K562 (cell line): Measurements from ENCODE around the gene DHX29. TPM values are rescaled to one million over a fixed set of nuclear protein-coding genes. Genes with fewer than 3 reads are reported as not detected.

ENCODE experiments used
- ATAC-seq: fragments of 200-7000 bp; cut with Tn5 transposase; 3 replicates; pipeline ENCODE4 v1.9.1; 2020; ENCODE audit warnings: moderate library complexity
- BruUV-seq: library from RNA; stranded (reverse); fragments of 400-500 nt; replicated peaks from 2 replicates; lab custom pipeline; 2021; lab: Mats Ljungman, UMichigan
- CTCF ChIA-PET: fragments of 300-600 bp; formaldehyde crosslinking; extraction: SDS; loops from one replicate; lab custom pipeline; 2021; ENCODE audit warnings: low intra/inter-chr PET ratio; lab: Yijun Ruan, JAX
- POLR2A ChIA-PET: fragments of 300-600, 350-650 bp; sonication (Branson Sonifier 250); formaldehyde crosslinking; extraction: SDS; loops from one replicate; lab custom pipeline; 2021; ENCODE audit warnings: antibody characterized with exemption, inconsistent platforms; lab: Yijun Ruan, JAX
- DNase-seq, 4 experiments: peaks; one replicate each; pipeline versions ENCODE4 v3.0.0 to v3.0.0-alpha.2; 2011 to 2018; ENCODE audit warnings: low spot score in 3 of 4, mixed read lengths in 3 of 4; ENCODE audit errors: extremely low read depth in 1 of 4
- FAIRE-seq: peaks from 2 replicates; lab custom pipeline; 2011; peaks lifted over from hg19 to GRCh38; lab: Jason Lieb, UNC
- H2AFZ ChIP-seq: 2 replicates; pipeline ENCODE4 v1.6.0; 2011; ENCODE audit warnings: low read depth, low read length, control low read depth, inconsistent platforms
- H3K27ac ChIP-seq: fragments of 200-600 bp; 3 replicates; pipeline ENCODE4 v1.8.0; 2011; ENCODE audit warnings: low read depth, mild to moderate bottlenecking, control low read depth, inconsistent platforms, low read length, moderate library complexity, mixed read lengths; ENCODE audit errors: extremely low read depth
- H3K27me3 ChIP-seq, 2 experiments: fragments of 300-600 bp in 1 of 2; 2 replicates in 1 of 2; 3 replicates in 1 of 2; pipeline versions ENCODE4 v1.6.0 to v1.8.0; 2011; ENCODE audit warnings: inconsistent platforms in 2 of 2, low read length in 2 of 2, mild to moderate bottlenecking in 1 of 2, mixed read lengths in 1 of 2, moderate library complexity in 1 of 2; ENCODE audit not compliant: control insufficient read depth in 2 of 2, insufficient read depth in 2 of 2
- H3K36me3 ChIP-seq: fragments of 300-600 bp; 3 replicates; pipeline ENCODE4 v1.8.0; 2011; ENCODE audit warnings: mild to moderate bottlenecking, low read length, inconsistent platforms; ENCODE audit not compliant: control insufficient read depth, insufficient read depth
- H3K4me1 ChIP-seq, 2 experiments: fragments of 200-600 bp in 1 of 2; replicated peaks in 1 of 2; 2 replicates in 1 of 2; 3 replicates in 1 of 2; pipeline versions ENCODE4 v1.5.1 to v1.8.0; 2011; ENCODE audit warnings: inconsistent platforms in 2 of 2, low read length in 2 of 2, mild to moderate bottlenecking in 1 of 2, mixed read lengths in 1 of 2, moderate library complexity in 1 of 2; ENCODE audit not compliant: control insufficient read depth in 2 of 2, insufficient read depth in 2 of 2
- H3K4me2 ChIP-seq: 2 replicates; pipeline ENCODE4 v1.6.1; 2011; ENCODE audit warnings: low read length, control low read depth, inconsistent platforms, mixed read lengths; ENCODE audit not compliant: insufficient read depth
- H3K4me3 ChIP-seq: fragments of 200-600 bp; sonication (generic), shearing (Covaris generic); 2 replicates; pipeline ENCODE4 v1.5.1; 2016; ENCODE audit warnings: control low read depth, inconsistent platforms
- H3K79me2 ChIP-seq: fragments of 200-600 bp; 3 replicates; pipeline ENCODE4 v1.8.0; 2011; ENCODE audit warnings: low read length, inconsistent platforms; ENCODE audit not compliant: control insufficient read depth, insufficient read depth
- H3K9ac ChIP-seq, 2 experiments: 2 replicates each; pipeline versions ENCODE4 v1.6.0 to v1.6.1; 2011; ENCODE audit warnings: low read depth in 2 of 2, low read length in 2 of 2, control low read depth in 1 of 2, inconsistent platforms in 1 of 2, mild to moderate bottlenecking in 1 of 2, mixed read lengths in 1 of 2; ENCODE audit not compliant: insufficient read depth in 1 of 2
- H3K9me1 ChIP-seq: one replicate; pipeline ENCODE4 v1.6.0; 2011; ENCODE audit warnings: inconsistent platforms, mild to moderate bottlenecking, low read length, moderate library complexity; ENCODE audit not compliant: control insufficient read depth, insufficient read depth
- H3K9me3 ChIP-seq: replicated peaks from 2 replicates; pipeline ENCODE4 v1.5.1; 2011; ENCODE audit warnings: low read depth, low read length, inconsistent platforms; ENCODE audit not compliant: control insufficient read depth, insufficient read depth
- H4K20me1 ChIP-seq: replicated peaks from 2 replicates; pipeline ENCODE4 v1.6.1; 2011; ENCODE audit warnings: low read length, inconsistent platforms, mixed read lengths; ENCODE audit not compliant: control insufficient read depth, insufficient read depth
- BRF1 ChIP-seq: IDR thresholded peaks from 3 replicates; pipeline ENCODE4 v1.6.1; 2011; ENCODE audit warnings: borderline replicate concordance, mild to moderate bottlenecking; ENCODE audit not compliant: insufficient read length; ENCODE audit errors: extremely low read depth
- CBX1 ChIP-seq: sonication (generic); IDR thresholded peaks from 2 replicates; pipeline ENCODE4 v1.6.1; 2016; ENCODE audit warnings: antibody characterized with exemption, low read depth, mild to moderate bottlenecking
- LEF1 ChIP-seq: fragments of 450-650 bp; IDR thresholded peaks from 2 replicates; pipeline ENCODE4 v1.6.1; 2016; ENCODE audit warnings: mild to moderate bottlenecking
- RBM14 ChIP-seq: fragments of 200-400 bp; formaldehyde crosslinking; IDR thresholded peaks from 2 replicates; pipeline ENCODE4 v1.6.1; 2018; ENCODE audit warnings: low read depth, mild to moderate bottlenecking, low read length, moderate library complexity, borderline replicate concordance; ENCODE audit not compliant: insufficient read depth
- RUNX1 ChIP-seq: sonication (generic); IDR thresholded peaks from 2 replicates; pipeline ENCODE4 v1.6.1; 2016; ENCODE audit warnings: antibody characterized with exemption, low read depth
- SMARCE1 ChIP-seq: fragments of 450-650 bp; IDR thresholded peaks from 2 replicates; pipeline ENCODE4 v1.7.1; 2016; ENCODE audit warnings: mild to moderate bottlenecking
- TBP ChIP-seq: optimal IDR thresholded peaks from 2 replicates; pipeline ENCODE3; 2011; ENCODE audit warnings: low read depth, low read length, improper control_type of control experiment
- U2AF2 ChIP-seq: fragments of 200-400 bp; formaldehyde crosslinking; optimal IDR thresholded peaks from 2 replicates; pipeline ENCODE3; 2017; ENCODE audit warnings: low read depth, mild to moderate bottlenecking, low read length
- ZNF184 ChIP-seq: sonication (generic); formaldehyde crosslinking; IDR thresholded peaks from 2 replicates; pipeline ENCODE4 v1.5.0; 2020; ENCODE audit warnings: missing genetic modification reagents
- ZNF263 ChIP-seq: sonication (generic); formaldehyde crosslinking; IDR thresholded peaks from 2 replicates; pipeline ENCODE4 v1.8.0; 2022; ENCODE audit warnings: mild to moderate bottlenecking, missing genetic modification reagents, borderline replicate concordance
- ZNF785 ChIP-seq: fragments of 250-450 bp; sonication (Bioruptor Pico); IDR thresholded peaks from 2 replicates; pipeline ENCODE4 v1.4.0; 2020; ENCODE audit warnings: mild to moderate bottlenecking
- WGBS: fragments of 100-300 bp; shearing (Covaris generic); methylation state at CpG from one replicate; pipeline ENCODE4 v1.1.6; 2016; ENCODE audit warnings: low coverage, mixed read lengths; ENCODE audit not compliant: insufficient coverage; ENCODE audit errors: missing lambda C conversion rate; 5-methylcytosine and 5-hydroxymethylcytosine counted together
- in situ Hi-C: fragments of 300-500 bp; cut with MboI; formaldehyde crosslinking; loops from 4 replicates; pipeline ENCODE4 v1.15.0; 2018; ENCODE audit warnings: inconsistent platforms, mixed read lengths
- intact Hi-C: fragments of 100-400 bp; cut with micrococcal nuclease; formaldehyde crosslinking; loops from 2 replicates; pipeline ENCODE4 v1.14.2; 2022
- polyA plus RNA-seq, 8 experiments: library from polyadenylated mRNA; depleted of rRNA in 4 of 8; stranded (reverse) in 5 of 8; unstranded in 3 of 8; fragments of >200 nt; fragmentation: Nextera tagmentation in 2 of 8; fragmentation: Illumina TruSeq in 1 of 8; extraction: Ambion mirVana in 2 of 8; extraction: Trizol in 1 of 8; gene quantifications; 2 replicates each; pipeline versions ENCODE4 v1.2.1 to v1.2.3, GENCODE V29; 2011 to 2014; ENCODE audit warnings: inconsistent platforms in 1 of 8, missing spikeins in 1 of 8
- total RNA-seq, 7 experiments: library from RNA; depleted of rRNA in 6 of 7; stranded (reverse); fragments of >200 nt in 6 of 7; fragmentation: Illumina TruSeq in 2 of 7; extraction: Trizol in 2 of 7; gene quantifications; 2 replicates each; pipeline versions ENCODE4 v1.2.1 to v1.2.3, GENCODE V29; 2011 to 2021; ENCODE audit warnings: low replicate concordance in 1 of 7
- TF ChIP-seq, protein P1 (sequence below): fragments of 150-350 bp; IDR thresholded peaks from 2 replicates; pipeline ENCODE4 v1.6.1; 2014; ENCODE audit warnings: low read depth, mild to moderate bottlenecking, low read length, borderline replicate concordance
- TF ChIP-seq, protein P2 (sequence below): fragments of 250-450 bp; sonication (Bioruptor Pico); IDR thresholded peaks from 2 replicates; pipeline ENCODE4 v1.5.0; 2020; ENCODE audit warnings: mild to moderate bottlenecking

DHX29 gene
- total and polyA plus RNA-seq, 9 of the 15 experiments (the other 6 are each of a cell fraction or from before 2014, with no cell fraction given) = 7.5 to 42.1 (median 25.0) TPM

DNA sequence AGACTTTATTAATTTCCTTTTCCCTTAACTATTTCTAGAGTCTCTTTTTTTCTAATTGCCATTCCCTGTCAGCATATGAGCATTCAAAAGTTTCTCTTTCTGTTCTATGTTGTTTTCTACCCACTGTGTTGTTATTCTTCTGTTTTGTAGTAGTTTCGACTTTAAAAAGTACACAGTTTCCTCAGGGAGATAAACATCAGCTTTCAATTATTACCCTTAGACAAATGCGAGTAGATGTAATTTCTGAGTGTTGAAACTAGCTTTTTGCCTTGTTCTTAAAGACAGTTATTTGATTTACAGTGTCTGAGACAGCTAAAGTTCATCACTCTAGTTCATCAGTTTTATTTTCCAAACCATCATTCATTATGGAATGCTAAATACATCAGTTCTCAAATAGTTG lies 19.8 kb upstream of the DHX29 start:
- no peak overlapping the region for H3K4me3 ChIP-seq
- WGBS = 60% methylated on average over 2 of the region's 2 CpGs
- no peaks in the 10 kb centered on the region for H3K9me3 ChIP-seq
- H3K36me3 ChIP-seq = peaks cover 91% of the 10 kb centered on the region; the same call in 2 of the 3 replicates
- no peaks in the 10 kb centered on the region for H3K4me1 ChIP-seq
- H3K27me3 ChIP-seq = no peaks in the 10 kb centered on the region
- TF ChIP-seq RBM14 = no peak
- no peak for TF ChIP-seq CBX1
- TF ChIP-seq SMARCE1 = no peak
- no peak for TF ChIP-seq ZNF184 (CRISPR knock-in tag)
- TF ChIP-seq U2AF2 = no peak
- TF ChIP-seq, protein P1, sequence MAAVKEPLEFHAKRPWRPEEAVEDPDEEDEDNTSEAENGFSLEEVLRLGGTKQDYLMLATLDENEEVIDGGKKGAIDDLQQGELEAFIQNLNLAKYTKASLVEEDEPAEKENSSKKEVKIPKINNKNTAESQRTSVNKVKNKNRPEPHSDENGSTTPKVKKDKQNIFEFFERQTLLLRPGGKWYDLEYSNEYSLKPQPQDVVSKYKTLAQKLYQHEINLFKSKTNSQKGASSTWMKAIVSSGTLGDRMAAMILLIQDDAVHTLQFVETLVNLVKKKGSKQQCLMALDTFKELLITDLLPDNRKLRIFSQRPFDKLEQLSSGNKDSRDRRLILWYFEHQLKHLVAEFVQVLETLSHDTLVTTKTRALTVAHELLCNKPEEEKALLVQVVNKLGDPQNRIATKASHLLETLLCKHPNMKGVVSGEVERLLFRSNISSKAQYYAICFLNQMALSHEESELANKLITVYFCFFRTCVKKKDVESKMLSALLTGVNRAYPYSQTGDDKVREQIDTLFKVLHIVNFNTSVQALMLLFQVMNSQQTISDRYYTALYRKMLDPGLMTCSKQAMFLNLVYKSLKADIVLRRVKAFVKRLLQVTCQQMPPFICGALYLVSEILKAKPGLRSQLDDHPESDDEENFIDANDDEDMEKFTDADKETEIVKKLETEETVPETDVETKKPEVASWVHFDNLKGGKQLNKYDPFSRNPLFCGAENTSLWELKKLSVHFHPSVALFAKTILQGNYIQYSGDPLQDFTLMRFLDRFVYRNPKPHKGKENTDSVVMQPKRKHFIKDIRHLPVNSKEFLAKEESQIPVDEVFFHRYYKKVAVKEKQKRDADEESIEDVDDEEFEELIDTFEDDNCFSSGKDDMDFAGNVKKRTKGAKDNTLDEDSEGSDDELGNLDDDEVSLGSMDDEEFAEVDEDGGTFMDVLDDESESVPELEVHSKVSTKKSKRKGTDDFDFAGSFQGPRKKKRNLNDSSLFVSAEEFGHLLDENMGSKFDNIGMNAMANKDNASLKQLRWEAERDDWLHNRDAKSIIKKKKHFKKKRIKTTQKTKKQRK = no peak
- no peak for TF ChIP-seq ZNF263
- TF ChIP-seq LEF1 = no peak
- TF ChIP-seq ZNF785 (CRISPR knock-in tag) = no peak
- TF ChIP-seq, protein P2, sequence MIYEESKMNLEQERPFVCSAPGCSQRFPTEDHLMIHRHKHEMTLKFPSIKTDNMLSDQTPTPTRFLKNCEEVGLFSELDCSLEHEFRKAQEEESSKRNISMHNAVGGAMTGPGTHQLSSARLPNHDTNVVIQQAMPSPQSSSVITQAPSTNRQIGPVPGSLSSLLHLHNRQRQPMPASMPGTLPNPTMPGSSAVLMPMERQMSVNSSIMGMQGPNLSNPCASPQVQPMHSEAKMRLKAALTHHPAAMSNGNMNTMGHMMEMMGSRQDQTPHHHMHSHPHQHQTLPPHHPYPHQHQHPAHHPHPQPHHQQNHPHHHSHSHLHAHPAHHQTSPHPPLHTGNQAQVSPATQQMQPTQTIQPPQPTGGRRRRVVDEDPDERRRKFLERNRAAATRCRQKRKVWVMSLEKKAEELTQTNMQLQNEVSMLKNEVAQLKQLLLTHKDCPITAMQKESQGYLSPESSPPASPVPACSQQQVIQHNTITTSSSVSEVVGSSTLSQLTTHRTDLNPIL (CRISPR knock-in tag) = no peak
- TF ChIP-seq BRF1 = no peak
- TF ChIP-seq TBP = no peak
- no peak for TF ChIP-seq RUNX1
- H4K20me1 ChIP-seq = no peaks in the 10 kb centered on the region
- ChIA-PET POLR2A (no interaction called here), CTCF (no interaction called here)
- DNase-seq (no peak), ATAC-seq (no peak), FAIRE-seq (no peak)
- peaks cover 59% of the 10 kb centered on the region for H3K79me2 ChIP-seq
- no peaks in the 10 kb centered on the region for H3K9me1 ChIP-seq
- no peak overlapping the region for H3K9ac ChIP-seq
- BruUV-seq = no TSS peak
- intact Hi-C loops = no loop called here
- H2AFZ ChIP-seq = no peak overlapping the region
- H3K27ac ChIP-seq = no peak overlapping the region
- H3K4me2 ChIP-seq = no peak overlapping the region
- in situ Hi-C loops = no loop called here
